ENCODE results near the gene MGRN1. TPM values are rescaled to one million over a fixed set of nuclear protein-coding genes. Genes with fewer than 3 reads are reported as not detected.
"Not testable (repeated sequence)": the region's sequence is repeated elsewhere in the genome, so short reads cannot be mapped to it uniquely, and the experiment has no call there.

MGRN1 gene
- total RNA-seq, 4 donors from 2014 or later, result 37.5 to 59.1 (median 42.7) TPM

DNA sequence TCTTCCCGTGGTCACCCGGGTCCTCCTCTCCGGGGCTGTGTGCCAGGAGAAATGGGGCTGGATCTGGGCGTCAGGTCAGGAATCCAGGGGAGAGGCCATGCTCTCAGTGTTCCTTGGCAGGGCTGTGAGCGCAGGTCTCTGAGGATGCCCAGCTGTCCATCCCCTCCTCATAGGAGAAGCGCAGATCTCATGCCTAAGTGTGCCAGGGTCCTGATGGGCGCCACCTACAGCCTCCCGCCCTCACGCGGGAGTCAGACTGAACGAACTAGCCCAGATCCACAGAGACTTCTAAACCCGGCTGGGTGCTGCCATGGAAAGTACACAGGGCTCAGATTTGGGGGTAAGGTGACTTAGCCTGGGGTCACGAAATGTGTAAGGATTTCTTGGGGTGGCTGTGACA lies 24.3 kb downstream of the MGRN1 start:
- H3K4me3 ChIP-seq, result no peak overlapping the region
- TF ChIP-seq EP300 (IDR thresholded peaks at IDR 0.05), result no peak
- TF ChIP-seq POLR2A (IDR thresholded peaks at IDR 0.05), result no peak
- TF ChIP-seq, protein P1, sequence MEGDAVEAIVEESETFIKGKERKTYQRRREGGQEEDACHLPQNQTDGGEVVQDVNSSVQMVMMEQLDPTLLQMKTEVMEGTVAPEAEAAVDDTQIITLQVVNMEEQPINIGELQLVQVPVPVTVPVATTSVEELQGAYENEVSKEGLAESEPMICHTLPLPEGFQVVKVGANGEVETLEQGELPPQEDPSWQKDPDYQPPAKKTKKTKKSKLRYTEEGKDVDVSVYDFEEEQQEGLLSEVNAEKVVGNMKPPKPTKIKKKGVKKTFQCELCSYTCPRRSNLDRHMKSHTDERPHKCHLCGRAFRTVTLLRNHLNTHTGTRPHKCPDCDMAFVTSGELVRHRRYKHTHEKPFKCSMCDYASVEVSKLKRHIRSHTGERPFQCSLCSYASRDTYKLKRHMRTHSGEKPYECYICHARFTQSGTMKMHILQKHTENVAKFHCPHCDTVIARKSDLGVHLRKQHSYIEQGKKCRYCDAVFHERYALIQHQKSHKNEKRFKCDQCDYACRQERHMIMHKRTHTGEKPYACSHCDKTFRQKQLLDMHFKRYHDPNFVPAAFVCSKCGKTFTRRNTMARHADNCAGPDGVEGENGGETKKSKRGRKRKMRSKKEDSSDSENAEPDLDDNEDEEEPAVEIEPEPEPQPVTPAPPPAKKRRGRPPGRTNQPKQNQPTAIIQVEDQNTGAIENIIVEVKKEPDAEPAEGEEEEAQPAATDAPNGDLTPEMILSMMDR (IDR thresholded peaks at IDR 0.05), result no peak
- H3K9me3 ChIP-seq, result no peaks in the 10 kb centered on the region
- no peaks in the 10 kb centered on the region for H3K27me3 ChIP-seq
- no peak for DNase-seq (ENCODE audit: low spot score in 2 of 2)
- peaks cover 0 to 71% (median 8%) of the 10 kb centered on the region in 3 donors for H3K36me3 ChIP-seq
- H3K27ac ChIP-seq, result no peak overlapping the region
- H3K4me1 ChIP-seq, result peaks cover 0 to 7% (median 0%) of the 10 kb centered on the region in 4 donors
- 95 to 97% methylated on average over 13 of the region's 13 CpGs for WGBS, 2 donors

DNA sequence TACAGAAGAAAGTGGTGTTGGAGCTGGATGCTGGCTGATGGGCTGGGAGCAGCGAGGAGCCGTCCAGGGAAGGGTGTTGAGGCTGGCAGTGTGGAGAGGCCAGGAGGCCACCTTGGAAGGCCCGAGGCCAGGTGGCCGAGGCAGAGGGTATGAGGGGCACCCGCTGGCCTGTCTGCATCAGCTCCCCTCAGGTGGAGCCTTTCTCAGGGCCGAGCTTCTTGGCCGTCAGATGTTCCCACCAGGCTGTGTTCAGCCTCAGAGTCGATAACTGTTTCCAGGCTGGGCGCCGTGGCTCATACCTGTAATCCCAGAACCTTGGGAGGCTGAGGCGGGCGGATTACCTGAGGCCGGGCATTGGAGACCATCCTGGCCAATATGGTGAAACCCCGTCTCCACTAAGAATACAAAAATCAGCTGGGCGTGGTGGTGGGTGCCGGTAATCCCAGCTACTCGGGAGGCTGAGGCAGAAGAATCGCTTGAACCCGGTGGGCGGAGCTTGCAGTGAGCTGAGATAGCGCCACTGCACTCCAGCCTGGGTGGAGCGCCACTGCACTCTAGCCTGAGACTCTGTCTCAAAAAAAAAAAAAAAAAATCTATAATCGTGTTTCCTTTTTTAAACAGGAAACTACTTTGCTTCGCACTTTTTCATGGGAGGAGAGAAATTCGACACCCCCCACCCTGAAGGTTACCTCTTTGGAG lies 25.3 kb downstream of the MGRN1 start:
- peaks cover 0 to 80% (median 8%) of the 10 kb centered on the region in 3 donors for H3K36me3 ChIP-seq
- WGBS, 2 donors, result 93 to 95% methylated on average over 25 of the region's 25 CpGs
- no peaks in the 10 kb centered on the region for H3K9me3 ChIP-seq
- TF ChIP-seq, protein P1 (IDR thresholded peaks at IDR 0.05), result no peak
- no peak for TF ChIP-seq POLR2A (IDR thresholded peaks at IDR 0.05)
- TF ChIP-seq EP300 (IDR thresholded peaks at IDR 0.05), result no peak
- no peak overlapping the region for H3K4me3 ChIP-seq
- H3K4me1 ChIP-seq, result peaks cover 0 to 7% (median 0%) of the 10 kb centered on the region in 4 donors
- no peaks in the 10 kb centered on the region for H3K27me3 ChIP-seq
- H3K27ac ChIP-seq, result no peak overlapping the region
- DNase-seq (ENCODE audit: low spot score in 2 of 2), result no peak

DNA sequence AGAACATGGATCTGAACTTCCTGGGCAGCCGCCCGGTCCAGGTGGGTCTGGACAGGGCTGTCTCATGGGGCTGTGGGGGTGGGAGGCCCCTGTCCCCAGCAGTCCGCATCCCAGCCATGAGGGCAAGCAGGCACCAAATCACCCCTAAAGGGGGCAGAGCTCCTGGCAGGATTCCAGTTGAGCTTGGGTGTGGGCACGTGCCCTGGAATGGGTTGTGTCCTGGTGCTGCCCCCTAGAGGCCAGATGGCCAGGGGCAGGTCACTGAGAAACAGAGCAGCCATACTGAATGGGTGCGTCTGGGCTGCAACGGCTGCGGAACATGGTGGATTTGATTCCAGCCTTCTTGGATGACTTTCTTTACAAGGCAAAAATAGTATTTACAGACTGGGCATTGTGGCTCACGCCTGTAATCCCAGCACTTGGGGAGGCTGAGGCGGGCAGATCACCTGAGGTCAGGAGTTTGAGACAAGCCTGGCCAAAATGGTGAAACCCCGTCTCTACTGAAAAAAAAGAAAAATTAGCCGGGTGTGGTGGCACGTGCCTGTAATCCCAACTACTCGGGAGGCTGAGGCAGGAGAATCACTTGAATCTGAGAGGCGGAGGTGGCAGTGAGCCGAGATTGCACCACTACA lies 25.9 kb downstream of the MGRN1 start:
- H3K4me3 ChIP-seq, H3K9me3 ChIP-seq, H3K4me1 ChIP-seq, H3K27ac ChIP-seq, H3K27me3 ChIP-seq: not testable (repeated sequence)
- peaks cover 0 to 82% (median 8%) of the 10 kb centered on the region in 3 donors for H3K36me3 ChIP-seq
- DNase-seq (ENCODE audit: low spot score in 2 of 2), result peak in 1 of 2 donors; percentile 32
- TF ChIP-seq, protein P1 (IDR thresholded peaks at IDR 0.05), result peak; percentile 42 to 73 (median 59)
- 84 to 88% methylated on average over 15 of the region's 15 CpGs for WGBS, 2 donors

DNA sequence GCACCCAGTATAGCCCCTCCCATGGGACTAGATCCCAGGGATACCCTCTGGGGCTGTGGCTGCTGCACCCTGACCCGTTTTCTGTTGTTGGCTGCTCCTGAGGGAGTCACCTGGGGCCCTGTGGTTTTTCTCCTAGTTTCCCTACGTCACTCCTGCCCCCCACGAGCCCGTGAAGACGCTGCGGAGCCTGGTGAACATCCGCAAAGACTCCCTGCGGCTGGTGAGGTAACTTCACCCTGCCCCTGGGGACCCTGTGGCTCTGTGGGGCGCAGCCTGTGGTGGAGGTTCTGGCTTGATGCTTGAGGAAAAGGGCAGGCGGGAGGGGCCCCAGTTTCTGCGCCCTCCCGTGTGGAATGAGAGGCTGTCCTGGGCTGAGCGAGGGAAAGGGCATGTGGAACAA lies 27.2 kb downstream of the MGRN1 start:
- H3K27ac ChIP-seq, result no peak overlapping the region
- DNase-seq (ENCODE audit: low spot score in 2 of 2), result no peak
- no peaks in the 10 kb centered on the region for H3K27me3 ChIP-seq
- no peaks in the 10 kb centered on the region for H3K9me3 ChIP-seq
- peaks cover 0 to 91% (median 14%) of the 10 kb centered on the region in 3 donors for H3K36me3 ChIP-seq
- WGBS, 2 donors, result 88 to 94% methylated on average over 8 to 13 of the region's 13 CpGs
- peaks cover 0 to 3% (median 0%) of the 10 kb centered on the region in 4 donors for H3K4me1 ChIP-seq
- no peak for TF ChIP-seq POLR2A (IDR thresholded peaks at IDR 0.05)
- H3K4me3 ChIP-seq, result no peak overlapping the region

DNA sequence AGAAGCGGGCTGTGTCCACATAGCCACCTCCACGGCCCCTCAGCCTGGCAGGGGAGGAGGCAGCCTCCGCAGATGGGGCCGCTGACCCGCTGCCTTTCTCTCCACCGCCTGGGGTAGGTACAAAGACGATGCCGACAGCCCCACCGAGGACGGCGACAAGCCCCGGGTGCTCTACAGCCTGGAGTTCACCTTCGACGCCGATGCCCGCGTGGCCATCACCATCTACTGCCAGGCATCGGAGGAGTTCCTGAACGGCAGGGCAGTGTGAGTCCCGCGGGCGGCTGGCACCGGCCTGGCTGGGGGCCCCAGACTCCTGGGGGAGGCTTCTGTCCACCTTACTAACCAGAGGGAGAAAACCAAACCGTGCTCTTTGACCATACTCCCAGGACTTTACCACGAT lies 27.9 kb downstream of the MGRN1 start:
- TF ChIP-seq POLR2A (IDR thresholded peaks at IDR 0.05), result no peak
- Histone ChIP-seq H3K36me3 (peaks cover 0 to 91% (median 14%) of the 10 kb centered on the region in 3 donors), H3K4me3 (no peak overlapping the region), H3K4me1 (peaks cover 0 to 3% (median 0%) of the 10 kb centered on the region in 4 donors), H3K27ac (peak overlapping the region in 1 of 4 donors; percentile 47), H3K9me3 (no peaks in the 10 kb centered on the region), H3K27me3 (no peaks in the 10 kb centered on the region)
- no peak for DNase-seq (ENCODE audit: low spot score in 2 of 2)
- WGBS, 2 donors, result 90 to 97% methylated on average over 15 to 16 of the region's 25 CpGs
